GM12865 (cell line): ENCODE results near the gene ANKRD2.
A peak's percentile ranks its signal among the peaks of the same experiment; 100 is the strongest.
"Not testable (repeated sequence)": the region's sequence is repeated elsewhere in the genome, so short reads cannot be mapped to it uniquely, and the experiment has no call there.

Source experiments
- DNase-seq: peaks from one replicate; pipeline ENCODE4 v3.0.0; 2010; ENCODE audit warnings: low read depth
- H3K4me3 ChIP-seq: 2 replicates; pipeline ENCODE4 v1.5.1; 2011; ENCODE audit warnings: mild to moderate bottlenecking, low read depth, low read length, control low read depth
- CTCF ChIP-seq: IDR thresholded peaks from 2 replicates; pipeline ENCODE4 v1.5.1; 2011; ENCODE audit warnings: low read length, control low read depth, low read depth, inconsistent platforms; ENCODE audit not compliant: insufficient read depth; ENCODE audit errors: missing control alignments

The ANKRD2 gene

GRCh38 chr10:97547962-97548361, 24.6 kb upstream of the ANKRD2 start:
- DNase-seq, result no peak
- no peak overlapping the region for H3K4me3 ChIP-seq
- no peak for TF ChIP-seq CTCF

- no peak for TF ChIP-seq CTCF
These were observed 23.6 kb upstream of the ANKRD2 start for GRCh38 chr10:97548828-97549455.

GRCh38 chr10:97549587-97550322, 22.8 kb upstream of the ANKRD2 start:
- no peak overlapping the region for H3K4me3 ChIP-seq
- no peak for TF ChIP-seq CTCF
- DNase-seq, result no peak

More at GRCh38 chr10:97548828-97549455, 23.6 kb upstream of the ANKRD2 start:
- no peak for DNase-seq
- H3K4me3 ChIP-seq, result no peak overlapping the region

GRCh38 chr10:97550336-97551149, 22.0 kb upstream of the ANKRD2 start:
- no peak overlapping the region for H3K4me3 ChIP-seq
- no peak for DNase-seq
- no peak for TF ChIP-seq CTCF

GRCh38 chr10:97551271-97551670, 21.3 kb upstream of the ANKRD2 start:
- no peak overlapping the region for H3K4me3 ChIP-seq
- DNase-seq, result no peak
- TF ChIP-seq CTCF, result no peak

- DNase-seq, result peak; percentile 81
- no peak overlapping the region for H3K4me3 ChIP-seq
- TF ChIP-seq CTCF, result peak; percentile 86
These were observed 19.0 kb upstream of the ANKRD2 start for GRCh38 chr10:97553575-97554031.

- DNase-seq, H3K4me3 ChIP-seq: not testable (repeated sequence)
These were observed 18.2 kb upstream of the ANKRD2 start for GRCh38 chr10:97554336-97554735.

- peak; percentile 83 for DNase-seq
- H3K4me3 ChIP-seq, result peak overlapping the region; percentile 49; the same call in 1 of the 2 replicates
These were observed 17.0 kb upstream of the ANKRD2 start for GRCh38 chr10:97555541-97555940.

- H3K4me3 ChIP-seq, result peak overlapping the region; percentile 68
- DNase-seq, result peak; percentile 56
These were observed 11.7 kb upstream of the ANKRD2 start for GRCh38 chr10:97560731-97561381.
